T-cell (primary cell): ENCODE data around the gene TYW3. TPM values are rescaled to one million over a fixed set of nuclear protein-coding genes. Genes with fewer than 3 reads are reported as not detected.

ENCODE experiments used
- ATAC-seq, 4 experiments: fragments of 200-7000 bp in 3 of 4; fragments of 150-1000 bp in 1 of 4; cut with Tn5 transposase; replicated peaks in 1 of 4; 1 replicate in 3 of 4; 2 replicates in 1 of 4; pipeline ENCODE4 v1.10.0; 2021; ENCODE audit warnings: moderate library complexity in 3 of 4, mild to moderate bottlenecking in 2 of 4, moderate number of reproducible peaks in 1 of 4
- CTCF ChIA-PET, 2 donors: fragments of 300-600 bp; sonication (Branson Sonifier 250); formaldehyde crosslinking; loops; one replicate each; lab custom pipeline; 2022; ENCODE audit warnings: antibody characterized with exemption in 2 of 2; lab: Charles Lee
- POLR2A ChIA-PET, 2 donors: fragments of 300-600 bp; sonication (Branson Sonifier 250); formaldehyde crosslinking; loops; one replicate each; lab custom pipeline; 2022; ENCODE audit warnings: antibody characterized with exemption in 2 of 2; lab: Charles Lee
- DNase-seq, 35 experiments: peaks; one replicate each; pipeline versions ENCODE4 v3.0.0 to v3.0.0-alpha.2; 2013 to 2023
- H3K27ac ChIP-seq: one replicate; pipeline ENCODE4 v1.5.1; 2013; ENCODE audit warnings: low read length
- H3K27me3 ChIP-seq, 2 experiments: replicated peaks in 1 of 2; 1 replicate in 1 of 2; 2 replicates in 1 of 2; pipeline versions ENCODE4 v1.6.1 to v1.7.0; 2013; ENCODE audit warnings: low read length in 1 of 2, mixed read lengths in 1 of 2; ENCODE audit not compliant: control insufficient read depth in 2 of 2, insufficient read depth in 2 of 2; ENCODE audit errors: extremely low read depth in 1 of 2
- H3K36me3 ChIP-seq, 2 donors: 1 replicate in 1 of 2; 2 replicates in 1 of 2; pipeline versions ENCODE4 v1.6.1 to v1.7.0; 2013; ENCODE audit warnings: low read length in 1 of 2; ENCODE audit not compliant: control insufficient read depth in 2 of 2, insufficient read depth in 1 of 2; ENCODE audit errors: extremely low read depth in 1 of 2
- H3K4me1 ChIP-seq, 2 experiments: 1 replicate in 1 of 2; 2 replicates in 1 of 2; pipeline versions ENCODE4 v1.6.1 to v1.7.0; 2013; ENCODE audit warnings: low read length in 2 of 2, mixed read lengths in 1 of 2; ENCODE audit not compliant: insufficient read depth in 2 of 2, control insufficient read depth in 1 of 2; ENCODE audit errors: extremely low read depth in 1 of 2
- H3K4me3 ChIP-seq, 2 donors: 1 replicate in 1 of 2; 2 replicates in 1 of 2; pipeline versions ENCODE4 v1.5.1 to v1.7.0; 2013; ENCODE audit warnings: mild to moderate bottlenecking in 2 of 2, low read length in 1 of 2, moderate library complexity in 1 of 2; ENCODE audit not compliant: control insufficient read depth in 1 of 2; ENCODE audit errors: extremely low read depth in 1 of 2
- H3K9me3 ChIP-seq: 2 replicates; pipeline ENCODE4 v1.7.0; 2013
- H3K27ac Mint-ChIP-seq, 2 donors: one replicate each; pipeline ENCODE4 v1.8.0; 2020 to 2021; ENCODE audit warnings: mild to moderate bottlenecking in 2 of 2, mixed read lengths in 2 of 2
- H3K27me3 Mint-ChIP-seq, 2 donors: one replicate each; pipeline ENCODE4 v1.8.0; 2021 to 2022; ENCODE audit warnings: mixed read lengths in 2 of 2
- H3K36me3 Mint-ChIP-seq: one replicate; pipeline ENCODE4 v1.8.0; 2021; ENCODE audit warnings: mixed read lengths
- H3K4me1 Mint-ChIP-seq, 3 donors: one replicate each; pipeline ENCODE4 v1.8.0; 2020 to 2022; ENCODE audit warnings: mixed read lengths in 3 of 3, mild to moderate bottlenecking in 1 of 3
- H3K4me3 Mint-ChIP-seq, 3 donors: one replicate each; pipeline ENCODE4 v1.8.0; 2020 to 2022; ENCODE audit warnings: mild to moderate bottlenecking in 3 of 3, mixed read lengths in 3 of 3, moderate library complexity in 3 of 3
- H3K9me3 Mint-ChIP-seq, 3 donors: one replicate each; pipeline ENCODE4 v1.8.0; 2020 to 2022; ENCODE audit warnings: mixed read lengths in 3 of 3
- WGBS: methylation state at CpG from one replicate; pipeline ENCODE4 v1.1.5; 2013; ENCODE audit warnings: missing lambda C conversion rate; ENCODE audit not compliant: insufficient coverage; 5-methylcytosine and 5-hydroxymethylcytosine counted together
- total RNA-seq, 35 experiments: library from RNA in 6 of 35; stranded (reverse) in 6 of 35; fragments of 120-200 nt in 1 of 35; gene quantifications; one replicate each; pipeline versions ENCODE4 v1.2.1 to v1.2.4 and lab custom pipeline; 2013 to 2026

TYW3 gene
- total RNA-seq (10 to 100 TPM; 12.7 to 16.1 (median 13.7) TPM), total RNA-seq (lab: John Stamatoyannopoulos, UW) (21.7 to 104 (median 31.0) reads per million in 29 experiments)
- 18.0 TPM for total RNA-seq (2013)

DNA sequence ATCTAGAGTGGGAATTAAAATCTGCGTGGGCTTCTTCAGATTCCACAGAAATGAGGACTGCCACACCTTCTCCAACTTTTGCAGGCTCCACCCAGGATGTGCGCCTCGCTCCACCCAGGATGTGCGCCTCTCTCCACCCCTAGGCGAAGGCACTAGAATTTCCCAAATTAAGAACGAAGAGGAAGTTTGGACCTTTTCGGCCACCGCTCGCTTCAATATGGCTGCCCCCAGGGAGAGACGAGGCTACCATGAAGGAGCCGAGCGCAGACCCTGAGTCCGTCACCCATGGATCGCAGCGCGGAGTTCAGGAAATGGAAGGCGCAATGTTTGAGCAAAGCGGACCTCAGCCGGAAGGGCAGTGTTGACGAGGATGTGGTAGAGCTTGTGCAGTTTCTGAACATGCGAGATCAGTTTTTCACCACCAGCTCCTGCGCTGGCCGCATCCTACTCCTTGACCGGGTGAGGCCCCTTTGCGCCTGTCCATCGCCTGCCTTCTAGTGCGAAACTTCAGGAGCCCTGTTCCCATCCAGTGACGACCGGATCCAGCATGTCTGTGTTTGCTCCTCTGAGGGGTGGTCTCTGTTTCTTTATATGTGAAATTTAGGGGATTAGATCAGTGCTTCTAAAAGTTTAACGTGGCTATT is at the start of gene TYW3, which contains the start of gene CRYZ:
Gene TYW3 (plus strand): TSS at position 193 of the 644 bp plus-strand sequence. CDS start 93 bp downstream, at position 286.
Gene CRYZ (minus strand): TSS at position 91 of the 644 bp plus-strand sequence. CDS start 8,229 bp downstream, outside the sequence.
- Histone ChIP-seq H3K36me3 (peaks cover 0 to 19% of the 10 kb centered on the region in 2 donors), H3K9me3 (no peaks in the 10 kb centered on the region), H3K4me3 (peak within 1 kb of the TSS; percentile 85 to 100), H3K27ac (peak within 1 kb of the TSS; percentile 88), H3K27me3 (no peaks in the 10 kb centered on the region), H3K4me1 (peaks cover 11 to 23% of the 10 kb centered on the region in 2 experiments)
- Mint-ChIP-seq H3K27ac (peak within 1 kb of the TSS; percentile 96), H3K27me3 (no peaks in the 10 kb centered on the region), H3K4me3 (peak within 1 kb of the TSS; percentile 89 to 96 (median 94)), H3K9me3 (no peaks in the 10 kb centered on the region), H3K36me3 (peaks cover 35% of the 10 kb centered on the region), H3K4me1 (peaks cover 47 to 64% (median 51%) of the 10 kb centered on the region in 3 donors)
- DNase-seq (peak; percentile 59 to 88 (median 76)), ATAC-seq (peak; percentile 80 to 84 (median 82))
- ChIA-PET POLR2A (interaction anchor here in 1 of 2 donors (0.7 kb wide), 1 partner anchor 11 kb away, joined by 3 read pairs; no protein-coding TSS in a partner anchor), CTCF (interaction anchor here (0.8 to 2.1 kb wide), 13 partner anchors 10 to 535 kb away, joined by 3 to 10 read pairs (median 5); partner anchors contain the start of genes FPGT (in 1 of the 2) and LRRIQ3 (in 1 of the 2))
- under 1% methylated on average over 26 of the region's 30 CpGs for WGBS

GRCh38 chr1:74683656-74684055 is 49.3 kb upstream of the TYW3 start:
- no peak overlapping the region for H3K4me3 Mint-ChIP-seq
- H3K4me1 ChIP-seq, result no peaks in the 10 kb centered on the region
- ATAC-seq, result no peak
- H3K27me3 ChIP-seq, result no peaks in the 10 kb centered on the region
- H3K36me3 ChIP-seq, result no peaks in the 10 kb centered on the region
- no peak overlapping the region for H3K27ac Mint-ChIP-seq
- no peaks in the 10 kb centered on the region for H3K4me1 Mint-ChIP-seq
- CTCF ChIA-PET, result no interaction called here
- H3K27ac ChIP-seq, result no peak overlapping the region
- POLR2A ChIA-PET, result no interaction called here
- no peak for DNase-seq
- H3K36me3 Mint-ChIP-seq, result no peaks in the 10 kb centered on the region
- H3K4me3 ChIP-seq, result no peak overlapping the region
- no peaks in the 10 kb centered on the region for H3K9me3 ChIP-seq
- no peaks in the 10 kb centered on the region for H3K9me3 Mint-ChIP-seq
- peaks cover 4 to 15% of the 10 kb centered on the region in 2 donors for H3K27me3 Mint-ChIP-seq

- Histone ChIP-seq H3K27me3 (no peaks in the 10 kb centered on the region), H3K9me3 (no peaks in the 10 kb centered on the region), H3K4me1 (no peaks in the 10 kb centered on the region), H3K27ac (no peak overlapping the region), H3K36me3 (no peaks in the 10 kb centered on the region), H3K4me3 (no peak overlapping the region)
- ChIA-PET CTCF (no interaction called here), POLR2A (no interaction called here)
- H3K36me3 Mint-ChIP-seq, result no peaks in the 10 kb centered on the region
- no peaks in the 10 kb centered on the region for H3K9me3 Mint-ChIP-seq
- no peak overlapping the region for H3K27ac Mint-ChIP-seq
- H3K4me3 Mint-ChIP-seq, result no peak overlapping the region
- DNase-seq (no peak), ATAC-seq (no peak)
- WGBS, result no CpG with 5 or more reads among the region's 2 CpGs
- H3K4me1 Mint-ChIP-seq, result no peaks in the 10 kb centered on the region
- peaks cover 4 to 9% of the 10 kb centered on the region in 2 donors for H3K27me3 Mint-ChIP-seq
Observed at GRCh38 chr1:74684301-74684700, 48.7 kb upstream of the TYW3 start.

- Mint-ChIP-seq H3K4me1 (no peaks in the 10 kb centered on the region), H3K27ac (no peak overlapping the region), H3K36me3 (no peaks in the 10 kb centered on the region), H3K27me3 (peaks cover 0 to 8% of the 10 kb centered on the region in 2 donors), H3K9me3 (no peaks in the 10 kb centered on the region), H3K4me3 (no peak overlapping the region)
- ChIA-PET POLR2A (no interaction called here), CTCF (interaction anchor here in 1 of 2 donors (1.4 kb wide), 1 partner anchor 47 kb away, joined by 3 read pairs; the partner anchor contains the start of gene TYW3)
- no peaks in the 10 kb centered on the region for H3K4me1 ChIP-seq
- DNase-seq (no peak), ATAC-seq (no peak)
- no peaks in the 10 kb centered on the region for H3K27me3 ChIP-seq
- H3K27ac ChIP-seq, result no peak overlapping the region
- no peaks in the 10 kb centered on the region for H3K9me3 ChIP-seq
- 100% methylated on average over 1 of the region's 4 CpGs for WGBS
- H3K4me3 ChIP-seq, result no peak overlapping the region
- no peaks in the 10 kb centered on the region for H3K36me3 ChIP-seq
Observed at GRCh38 chr1:74686928-74687327, 46.0 kb upstream of the TYW3 start.

GRCh38 chr1:74689621-74690363 is 43.2 kb upstream of the TYW3 start:
- ChIA-PET CTCF (interaction anchor here (0.5 to 1.4 kb wide), 14 partner anchors 11 to 1503 kb away, joined by 3 to 9 read pairs (median 4); partner anchors contain the start of genes CRYZ (in 1 of the 2) and TYW3 (in 1 of the 2)), POLR2A (interaction anchor here in 1 of 2 donors (0.6 kb wide), 1 partner anchor 254 kb away, joined by 6 read pairs; no protein-coding TSS in a partner anchor)
- no peaks in the 10 kb centered on the region for H3K27me3 ChIP-seq
- H3K27ac ChIP-seq, result no peak overlapping the region
- no CpG with 5 or more reads among the region's 5 CpGs for WGBS
- H3K4me3 Mint-ChIP-seq, result no peak overlapping the region
- DNase-seq, result peak in 21 of 35 experiments; percentile 1 to 72 (median 18)
- H3K27ac Mint-ChIP-seq, result no peak overlapping the region
- H3K4me1 Mint-ChIP-seq, result no peaks in the 10 kb centered on the region
- H3K4me3 ChIP-seq, result no peak overlapping the region
- no peaks in the 10 kb centered on the region for H3K9me3 Mint-ChIP-seq
- no peaks in the 10 kb centered on the region for H3K9me3 ChIP-seq
- no peaks in the 10 kb centered on the region for H3K4me1 ChIP-seq
- H3K27me3 Mint-ChIP-seq, result no peaks in the 10 kb centered on the region
- no peak for ATAC-seq
- no peaks in the 10 kb centered on the region for H3K36me3 Mint-ChIP-seq
- no peaks in the 10 kb centered on the region for H3K36me3 ChIP-seq

- DNase-seq, result no peak
- ChIA-PET POLR2A (no interaction called here), CTCF (interaction anchor here in 1 of 2 donors (1.1 to 1.4 kb wide), 4 partner anchors 15 to 43 kb away, joined by 3 to 9 read pairs (median 5); partner anchors contain the start of genes CRYZ and TYW3)
- Histone ChIP-seq H3K36me3 (no peaks in the 10 kb centered on the region), H3K9me3 (no peaks in the 10 kb centered on the region), H3K4me3 (no peak overlapping the region), H3K4me1 (no peaks in the 10 kb centered on the region), H3K27ac (no peak overlapping the region), H3K27me3 (no peaks in the 10 kb centered on the region)
- Mint-ChIP-seq H3K27ac (no peak overlapping the region), H3K4me1 (no peaks in the 10 kb centered on the region), H3K27me3 (no peaks in the 10 kb centered on the region), H3K9me3 (no peaks in the 10 kb centered on the region), H3K4me3 (no peak overlapping the region), H3K36me3 (no peaks in the 10 kb centered on the region)
- no peak for ATAC-seq
- WGBS, result 0% methylated on average over 1 of the region's 2 CpGs
Observed at GRCh38 chr1:74690364-74690696, 42.6 kb upstream of the TYW3 start.
